Measurements from ENCODE around the gene CRBN.
A peak's percentile ranks its signal among the peaks of the same experiment; 100 is the strongest.

CRBN gene

GRCh38 chr3:3170998-3171397 lies 8.5 kb downstream of the CRBN start:
- DNase-seq (ENCODE audit: low read depth) = peak; percentile 39

- DNase-seq (ENCODE audit: low read depth) = no peak
Observed at GRCh38 chr3:3165650-3166049, 13.8 kb downstream of the CRBN start.

- no peak for DNase-seq (ENCODE audit: low read depth)
Observed at GRCh38 chr3:3165241-3165640, 14.2 kb downstream of the CRBN start.

- DNase-seq (ENCODE audit: low read depth) = no peak
Observed at GRCh38 chr3:3160826-3161225, 18.7 kb downstream of the CRBN start.

GRCh38 chr3:3157484-3157883 lies 22.0 kb downstream of the CRBN start:
- no peak for DNase-seq (ENCODE audit: low read depth)

GRCh38 chr3:3154879-3155610 lies 24.4 kb downstream of the CRBN start:
- DNase-seq (ENCODE audit: low read depth) = no peak

- DNase-seq (ENCODE audit: low read depth) = no peak
Observed at GRCh38 chr3:3151513-3151912, 28.0 kb downstream of the CRBN start.

GRCh38 chr3:3149560-3149959 lies 29.9 kb downstream of the CRBN start:
- no peak for DNase-seq (ENCODE audit: low read depth)

- no peak for DNase-seq (ENCODE audit: low read depth)
Observed at GRCh38 chr3:3145831-3146230, 33.7 kb downstream of the CRBN start.

- no peak for DNase-seq (ENCODE audit: low read depth)
Observed at GRCh38 chr3:3141939-3142338, 37.6 kb downstream of the CRBN start.

- no peak for DNase-seq (ENCODE audit: low read depth)
Observed at GRCh38 chr3:3137526-3137925, 42.0 kb downstream of the CRBN start.

- DNase-seq (ENCODE audit: low read depth) = no peak
Observed at GRCh38 chr3:3134750-3135448, 44.6 kb downstream of the CRBN start.

GRCh38 chr3:3133500-3133899 lies 46.0 kb downstream of the CRBN start:
- DNase-seq (ENCODE audit: low read depth) = no peak

- DNase-seq (ENCODE audit: low read depth) = no peak
Observed at GRCh38 chr3:3129579-3129978, 49.9 kb downstream of the CRBN start.

- DNase-seq (ENCODE audit: low read depth) = peak; percentile 30
Observed at GRCh38 chr3:3127432-3128010, 52.0 kb downstream of the CRBN start.

- peak; percentile 93 for DNase-seq (ENCODE audit: low read depth)
Observed at GRCh38 chr3:3126477-3127431, 52.7 kb downstream of the CRBN start, which contains the start of gene TRNT1. Gene TRNT1 (plus strand): TSS chr3:3126940. CDS start chr3:3129041, 2,101 bp downstream.

GRCh38 chr3:3125977-3126376 lies 53.5 kb downstream of the CRBN start:
- DNase-seq (ENCODE audit: low read depth) = no peak

GRCh38 chr3:3119393-3119851 lies 60.1 kb downstream of the CRBN start:
- DNase-seq (ENCODE audit: low read depth) = no peak

GRCh38 chr3:3117651-3118050 lies 61.8 kb downstream of the CRBN start:
- DNase-seq (ENCODE audit: low read depth) = no peak

GRCh38 chr3:3113042-3113709 lies 66.3 kb downstream of the CRBN start:
- DNase-seq (ENCODE audit: low read depth) = no peak

- DNase-seq (ENCODE audit: low read depth) = no peak
Observed at GRCh38 chr3:3110749-3111361, 68.6 kb downstream of the CRBN start.
